ENCODE results near the gene PRKCA. TPM values are rescaled to one million over a fixed set of nuclear protein-coding genes. Genes with fewer than 3 reads are reported as not detected.

Gene PRKCA
- total and polyA plus RNA-seq, 9 of the 15 experiments (the other 6 are each of a cell fraction or from before 2014, with no cell fraction given) = 3.2 to 33.0 (median 17.8) TPM

GRCh38 chr17:66468241-66469087 lies 166.1 kb downstream of the PRKCA start (continued):
- TF ChIP-seq ZNF436 (CRISPR knock-in tag; IDR thresholded peaks at IDR 0.05) = no peak
- no peak for TF ChIP-seq NBN (IDR thresholded peaks at IDR 0.05; ENCODE audit: low read depth)
- peak in 1 of 2 experiments; percentile 17; a peak in 1 of 4 replicates for TF ChIP-seq RAD21 (CRISPR knock-in tag; conservative IDR thresholded peaks at IDR 0.05 in 1 of 2, IDR thresholded peaks at IDR 0.05 in 1 of 2)
- TF ChIP-seq ZNF592 (IDR thresholded peaks at IDR 0.05) = peak; percentile 69
- TF ChIP-seq RBM15 (IDR thresholded peaks at IDR 0.05; ENCODE audit: insufficient read depth, low read length) = no peak
- TF ChIP-seq E2F5 (CRISPR knock-in tag; IDR thresholded peaks at IDR 0.05) = no peak
- TF ChIP-seq XRCC5 (IDR thresholded peaks at IDR 0.05; ENCODE audit: low read depth, low read length) = no peak
- TF ChIP-seq ZNF174 (CRISPR knock-in tag; IDR thresholded peaks at IDR 0.05) = no peak
- peak; percentile 71 for TF ChIP-seq CEBPB (tag; IDR thresholded peaks at IDR 0.05)
- TF ChIP-seq PML (IDR thresholded peaks at IDR 0.05; ENCODE audit: low read length) = peak; percentile 70
- TF ChIP-seq SRSF1 (IDR thresholded peaks at IDR 0.05; ENCODE audit: low read depth, low read length) = no peak
- TF ChIP-seq ZNF318 (IDR thresholded peaks at IDR 0.05; ENCODE audit: borderline replicate concordance in 1 of 2, low read depth in 1 of 2) = peak in 1 of 2 experiments; percentile 46; a peak in 1 of 4 replicates
- TF ChIP-seq ZNF146 (CRISPR knock-in tag; IDR thresholded peaks at IDR 0.05; ENCODE audit: unreplicated experiment) = no peak

All from K562 (cell line).